GM19455 (cell line): ENCODE results near the gene CCL20.
"Not testable (repeated sequence)": the region's sequence is repeated elsewhere in the genome, so short reads cannot be mapped to it uniquely, and the experiment has no call there.

Experiments
- ATAC-seq: cut with Tn5 transposase; IDR thresholded peaks from one replicate; pipeline ENCODE4 v1.9.1; 2021; ENCODE audit not compliant: unreplicated experiment

The CCL20 gene

DNA sequence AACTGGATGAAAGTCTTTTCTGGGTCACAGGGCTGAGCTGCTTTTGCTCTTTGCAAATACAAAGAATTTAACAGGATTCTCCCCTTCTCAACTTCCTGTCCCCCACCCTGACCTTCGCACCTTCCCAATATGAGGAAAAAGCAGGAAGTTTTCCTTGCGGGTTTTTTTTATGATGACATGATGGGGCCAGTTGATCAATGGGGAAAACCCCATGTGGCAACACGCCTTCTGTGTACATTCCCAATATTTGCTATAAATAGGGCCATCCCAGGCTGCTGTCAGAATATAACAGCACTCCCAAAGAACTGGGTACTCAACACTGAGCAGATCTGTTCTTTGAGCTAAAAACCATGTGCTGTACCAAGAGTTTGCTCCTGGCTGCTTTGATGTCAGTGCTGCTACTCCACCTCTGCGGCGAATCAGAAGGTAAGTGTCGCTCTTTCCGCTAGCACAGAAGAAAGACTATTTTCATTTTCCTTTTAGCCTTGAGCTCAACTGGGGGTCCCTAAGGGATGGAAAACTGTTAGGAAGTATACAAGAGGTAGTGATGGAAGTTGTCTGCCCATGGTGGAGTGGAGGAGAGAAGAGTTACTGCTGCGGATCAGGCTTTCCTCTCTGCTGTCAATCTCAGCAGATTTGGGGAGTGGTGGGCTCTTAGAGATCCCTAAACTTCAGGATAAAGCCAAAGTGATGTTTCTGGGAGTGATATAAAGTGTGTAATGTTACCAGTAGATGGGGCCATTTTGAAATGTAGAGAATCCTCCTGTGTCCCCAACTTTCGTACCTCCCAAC is at the start of gene CCL20:
TSS of gene CCL20 (plus strand) at position 281 of the 792 bp plus-strand sequence. CDS start at position 351, 70 bp downstream.
- no peak for ATAC-seq

DNA sequence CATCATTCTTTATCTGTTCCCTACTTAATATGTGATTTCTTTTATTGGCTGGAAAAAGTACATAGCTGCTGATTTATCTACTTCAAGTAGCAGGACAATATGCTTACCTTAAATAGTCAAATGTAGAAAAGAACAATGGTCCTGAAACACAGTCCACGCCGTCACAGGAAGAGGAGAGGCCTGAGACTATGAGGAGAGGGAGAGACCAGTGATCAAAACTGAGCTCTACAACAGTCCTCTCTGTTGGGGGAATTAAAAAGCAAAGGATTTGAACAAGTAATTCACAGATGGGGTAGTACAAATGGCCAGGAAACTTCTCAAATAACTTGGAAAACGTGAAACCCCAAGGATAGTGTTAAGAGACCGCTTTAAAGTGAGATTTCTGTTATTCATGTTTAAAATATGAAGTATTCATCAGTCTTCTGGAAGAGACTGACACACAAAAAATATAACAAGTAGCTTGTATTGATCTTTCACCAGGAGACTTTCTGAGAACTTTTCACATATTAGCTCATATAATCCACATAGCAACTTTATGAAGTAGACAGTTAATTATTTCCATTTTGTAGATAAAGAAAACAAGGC is 47.8 kb upstream of the CCL20 start:
- ATAC-seq = no peak

DNA sequence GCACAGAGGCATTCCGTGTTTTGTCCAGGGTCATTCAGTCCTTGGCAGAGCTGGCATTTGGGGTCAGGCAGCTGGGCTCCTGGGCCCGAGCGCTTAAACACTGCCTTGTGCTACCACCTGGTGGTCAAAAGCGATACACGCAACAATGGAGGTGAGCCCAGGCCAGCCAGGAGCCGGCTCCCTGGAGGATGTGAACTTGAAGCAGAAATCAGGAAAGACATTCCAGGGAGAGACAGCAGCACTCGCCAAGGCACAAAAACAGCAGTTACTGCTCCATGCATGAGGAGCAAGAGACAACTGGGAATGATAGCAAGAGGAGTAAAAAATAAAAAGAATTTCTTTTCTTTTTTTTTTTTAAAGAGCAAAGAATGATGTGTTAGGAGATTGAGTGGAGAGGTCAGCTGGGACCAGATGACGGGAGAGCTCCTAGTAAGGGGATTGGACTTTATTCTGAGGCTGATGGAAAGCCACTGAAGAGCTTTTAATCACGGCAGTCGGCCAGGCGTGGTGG is 47.2 kb upstream of the CCL20 start:
- peak; percentile 100 for ATAC-seq

- no peak for ATAC-seq
These were observed 45.8 kb upstream of the CCL20 start for GRCh38 chr2:227767830-227768229.

DNA sequence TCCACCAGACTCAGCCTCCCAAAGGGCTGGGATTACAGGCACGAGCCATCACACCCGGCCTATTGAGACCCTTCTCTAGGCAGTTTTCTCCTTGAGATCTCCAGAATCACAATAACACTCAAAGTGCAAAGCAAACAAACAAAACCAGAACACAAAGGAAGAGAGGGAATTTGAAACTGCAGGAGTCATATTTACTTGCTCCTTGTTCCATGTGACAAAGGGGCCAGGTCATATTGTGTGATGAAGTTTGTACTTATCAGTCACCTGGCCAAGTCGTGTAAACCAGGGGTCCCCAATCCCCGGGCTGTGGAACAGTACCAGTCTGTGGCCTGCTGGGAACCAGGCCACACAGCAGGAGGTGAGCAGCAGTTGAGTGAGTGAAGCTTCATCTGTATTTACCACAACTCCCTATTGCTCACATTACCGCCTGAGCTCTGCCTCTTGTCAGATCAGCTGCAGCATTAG is 41.4 kb upstream of the CCL20 start:
- no peak for ATAC-seq

GRCh38 chr2:227772932-227773331 is 40.7 kb upstream of the CCL20 start:
- ATAC-seq = no peak

- ATAC-seq = no peak
These were observed 39.5 kb upstream of the CCL20 start for GRCh38 chr2:227774011-227774624.

GRCh38 chr2:227774895-227775842 is 38.5 kb upstream of the CCL20 start:
- no peak for ATAC-seq

DNA sequence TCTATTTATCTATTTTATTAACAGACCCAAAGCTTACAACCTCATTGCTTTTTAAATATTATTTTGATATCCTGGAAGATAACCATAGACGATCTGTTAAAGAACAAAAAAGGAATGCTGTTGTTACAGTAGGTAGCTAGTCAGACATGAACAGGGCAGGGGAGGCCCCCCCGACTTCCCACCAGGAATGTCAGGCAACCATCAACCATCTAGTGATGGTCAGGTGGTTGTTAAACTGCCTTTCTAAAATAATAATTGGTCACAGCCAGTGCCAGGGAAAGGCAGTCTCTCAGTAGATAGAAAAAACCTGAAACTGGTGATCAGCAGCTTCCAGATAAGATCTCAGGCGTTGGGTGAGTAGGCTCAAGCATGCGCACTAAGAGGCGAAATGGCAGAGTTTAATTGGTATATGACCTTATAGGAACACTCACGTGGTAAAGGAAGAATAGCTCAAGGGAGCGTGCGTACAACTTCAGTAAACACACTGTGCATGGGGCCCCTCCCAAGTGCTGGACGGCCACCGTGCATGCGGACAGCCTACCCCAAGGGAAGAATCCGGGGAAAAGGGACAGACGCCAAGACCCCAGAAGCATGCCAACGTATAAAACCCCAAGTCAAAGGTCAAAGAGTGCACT is 32.5 kb upstream of the CCL20 start:
- ATAC-seq = no peak

DNA sequence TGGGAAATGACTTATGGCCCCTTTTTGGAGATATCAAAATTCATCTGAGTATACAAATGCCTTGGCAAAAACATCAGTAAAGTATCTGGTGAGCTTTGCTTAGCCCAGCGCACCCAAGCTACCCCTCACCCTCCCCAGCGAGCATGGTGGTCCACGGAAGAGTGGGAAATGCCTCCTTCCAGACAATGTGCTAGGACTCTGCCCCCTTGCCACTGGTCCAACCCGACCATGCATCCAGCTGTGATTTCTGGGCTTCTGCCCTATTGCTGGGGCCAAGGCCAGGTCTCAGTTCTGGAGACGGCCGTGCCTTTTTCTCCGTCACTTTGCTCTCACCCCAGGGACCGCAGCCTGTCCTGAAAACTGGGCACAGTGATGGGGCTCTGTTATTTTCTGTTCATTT is 31.8 kb upstream of the CCL20 start:
- ATAC-seq = no peak

- ATAC-seq = peak; percentile 17
These were observed 30.8 kb upstream of the CCL20 start for GRCh38 chr2:227782804-227783203.

DNA sequence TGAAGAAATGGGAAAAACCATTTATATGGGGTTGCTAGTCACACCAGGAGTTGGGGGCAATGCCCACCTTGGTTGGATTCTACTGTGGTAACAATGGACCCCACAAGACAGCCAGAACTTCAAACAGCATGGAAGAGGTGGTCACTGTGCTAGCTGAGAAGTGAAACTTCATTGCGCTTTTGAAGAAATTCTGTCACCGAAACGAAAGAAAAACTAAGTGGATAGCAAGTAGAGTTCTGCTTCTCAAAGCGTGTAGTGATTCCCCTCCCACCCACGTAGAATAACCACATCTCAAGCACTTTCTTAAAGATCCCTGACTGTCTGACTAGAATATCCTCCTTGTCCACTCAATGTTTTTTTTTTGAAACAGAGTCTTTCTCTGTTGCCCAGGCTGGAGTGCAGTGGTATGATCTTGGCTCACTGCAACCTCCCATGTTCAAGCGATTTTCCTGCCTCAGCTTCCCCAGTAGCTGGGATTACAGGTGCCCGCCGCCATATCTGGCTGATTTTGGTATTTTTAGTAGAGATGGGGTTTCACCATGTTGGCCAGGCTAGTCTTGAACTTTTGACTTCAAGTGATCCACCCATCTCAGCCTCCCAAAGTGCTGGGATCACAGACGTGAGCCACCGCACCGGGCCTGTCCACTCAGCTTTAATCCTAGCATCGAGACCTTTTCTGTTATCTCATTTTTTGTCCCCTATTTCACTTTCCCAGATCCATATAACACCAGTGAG is 30.1 kb upstream of the CCL20 start:
- ATAC-seq = peak; percentile 99

GRCh38 chr2:227785293-227785692 is 28.3 kb upstream of the CCL20 start:
- no peak for ATAC-seq

DNA sequence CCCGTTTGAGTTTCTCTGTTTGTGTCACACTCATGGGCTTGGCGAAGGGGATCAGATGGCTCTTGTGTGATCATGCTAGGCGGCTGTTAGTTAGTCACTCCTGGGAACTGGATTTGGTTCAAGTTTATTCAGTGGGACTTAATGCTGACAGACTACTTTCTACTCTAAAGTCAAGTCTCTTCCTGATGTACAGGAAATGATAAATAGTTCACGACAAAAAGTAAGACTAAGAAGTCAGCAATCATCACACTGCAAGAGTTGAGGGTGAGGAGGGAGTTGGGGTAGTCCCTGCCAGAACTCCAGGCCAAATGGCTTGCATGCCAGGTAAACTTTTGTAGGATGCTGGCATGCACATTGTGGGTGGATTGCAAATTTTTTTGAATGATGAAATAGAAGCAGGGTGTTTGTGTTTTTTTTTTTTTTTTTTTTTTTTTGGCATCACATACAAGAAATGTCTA is 25.1 kb upstream of the CCL20 start:
- no peak for ATAC-seq

- peak; percentile 61 for ATAC-seq
These were observed 23.8 kb upstream of the CCL20 start for GRCh38 chr2:227789803-227790202.

DNA sequence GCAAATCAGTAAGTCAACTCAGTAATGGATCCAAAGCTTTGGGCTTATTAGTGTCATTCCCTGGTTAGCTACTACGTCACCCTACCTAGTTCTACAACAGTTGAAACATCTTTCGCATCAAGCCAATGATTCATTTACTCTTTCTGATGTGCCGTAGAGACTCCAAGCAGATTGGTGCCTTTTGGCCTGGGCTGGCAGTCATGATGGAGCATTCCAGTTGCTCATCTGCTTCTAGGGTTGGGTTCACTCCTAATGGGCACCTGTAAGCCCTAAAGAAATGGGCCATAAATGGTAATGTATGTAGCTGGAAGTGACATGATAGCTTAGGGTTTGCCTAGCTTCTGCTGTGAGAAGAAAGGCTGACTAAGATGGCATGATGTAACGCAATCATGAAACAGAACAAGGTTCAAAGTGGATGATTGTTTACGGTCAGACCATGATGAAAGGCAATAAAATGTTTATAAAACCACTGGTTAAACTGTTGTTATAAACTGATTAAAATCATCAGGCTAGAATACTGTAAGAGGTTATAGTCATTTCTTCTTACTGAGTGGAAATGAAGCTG is 20.4 kb upstream of the CCL20 start:
- no peak for ATAC-seq

GRCh38 chr2:227796045-227796711 is 17.5 kb upstream of the CCL20 start:
- ATAC-seq = no peak

DNA sequence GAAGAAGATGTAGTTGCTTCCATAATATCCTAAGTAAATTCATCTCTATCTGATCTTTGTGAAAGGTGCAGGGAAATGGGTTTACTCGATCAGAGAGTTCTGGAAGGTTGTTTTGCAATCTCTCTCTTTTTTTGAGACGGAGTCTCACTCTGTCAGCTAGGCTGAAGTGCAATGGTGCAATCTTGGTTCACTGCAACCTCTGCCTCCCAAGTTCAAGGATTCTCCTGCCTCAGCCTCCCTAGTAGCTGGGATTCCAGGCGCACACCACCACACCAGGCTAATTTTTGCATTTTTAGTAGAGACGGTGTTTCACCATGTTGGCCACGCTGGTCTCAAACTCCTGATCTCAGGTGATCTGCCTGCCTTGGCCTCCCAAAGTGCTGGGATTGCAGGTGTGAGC is 16.9 kb upstream of the CCL20 start:
- ATAC-seq = not testable (repeated sequence)

DNA sequence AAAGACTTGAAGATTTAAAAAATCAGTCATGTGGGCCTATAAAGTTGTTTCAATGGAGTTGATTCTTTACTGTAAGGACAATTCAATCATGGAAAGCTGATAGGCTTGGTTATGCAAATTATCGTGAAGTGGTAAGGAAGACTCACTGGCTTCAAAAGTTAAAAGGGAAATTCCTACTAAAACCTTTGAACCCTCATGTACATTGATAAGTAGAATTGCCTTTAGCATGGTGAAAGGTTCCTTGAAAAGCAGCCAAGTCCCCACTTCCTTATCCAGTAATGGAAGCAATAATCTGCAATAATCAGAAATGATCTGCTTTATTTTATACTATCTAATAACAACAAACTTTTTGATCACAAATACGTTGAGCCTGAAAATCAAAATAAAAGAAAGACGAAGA is 14.4 kb upstream of the CCL20 start:
- no peak for ATAC-seq
